HG02623 (cell line): Measurements from ENCODE around the gene TMEM9.
A peak's percentile ranks its signal among the peaks of the same experiment; 100 is the strongest.

ENCODE experiments used
- ATAC-seq: cut with Tn5 transposase; IDR thresholded peaks from one replicate; pipeline ENCODE4 v1.9.1; 2021; ENCODE audit warnings: moderate library complexity; ENCODE audit not compliant: unreplicated experiment

The TMEM9 gene

GRCh38 chr1:201128476-201128875, 25.8 kb downstream of the TMEM9 start:
- ATAC-seq: no peak

- no peak for ATAC-seq
Measured at GRCh38 chr1:201127755-201128455, 26.4 kb downstream of the TMEM9 start.

GRCh38 chr1:201126832-201127754, 27.2 kb downstream of the TMEM9 start, which contains the start of gene ASCL5:
Gene ASCL5 (minus strand): TSS chr1:201127184. CDS start chr1:201115372, 11,812 bp downstream.
- ATAC-seq: no peak

GRCh38 chr1:201126463-201126831, 27.8 kb downstream of the TMEM9 start:
- ATAC-seq: no peak

GRCh38 chr1:201125800-201126199, 28.5 kb downstream of the TMEM9 start:
- no peak for ATAC-seq

GRCh38 chr1:201125019-201125418, 29.3 kb downstream of the TMEM9 start:
- ATAC-seq: no peak

- no peak for ATAC-seq
Measured at GRCh38 chr1:201123866-201124265, 30.4 kb downstream of the TMEM9 start.

- ATAC-seq: no peak
Measured at GRCh38 chr1:201122321-201122957, 31.8 kb downstream of the TMEM9 start.

- ATAC-seq: no peak
Measured at GRCh38 chr1:201119206-201120197, 34.8 kb downstream of the TMEM9 start.

- ATAC-seq: no peak
Measured at GRCh38 chr1:201116091-201116490, 38.2 kb downstream of the TMEM9 start.

GRCh38 chr1:201115390-201115937, 38.8 kb downstream of the TMEM9 start:
- ATAC-seq: no peak

GRCh38 chr1:201114245-201115131, 39.8 kb downstream of the TMEM9 start:
- peak; percentile 89 for ATAC-seq

GRCh38 chr1:201113451-201114244, 40.6 kb downstream of the TMEM9 start:
- ATAC-seq: no peak

GRCh38 chr1:201112926-201113325, 41.3 kb downstream of the TMEM9 start:
- no peak for ATAC-seq

- no peak for ATAC-seq
Measured at GRCh38 chr1:201112173-201112731, 42.0 kb downstream of the TMEM9 start, which contains the start of gene CACNA1S. Gene CACNA1S (minus strand): TSS chr1:201112426. CDS start chr1:201112339, 87 bp downstream.

GRCh38 chr1:201111672-201112071, 42.6 kb downstream of the TMEM9 start:
- no peak for ATAC-seq

GRCh38 chr1:201111156-201111555, 43.1 kb downstream of the TMEM9 start:
- no peak for ATAC-seq

GRCh38 chr1:201110616-201111015, 43.7 kb downstream of the TMEM9 start:
- ATAC-seq: no peak
